HepG2 (cell line): ENCODE results near the gene CA10. TPM values are rescaled to one million over a fixed set of nuclear protein-coding genes. Genes with fewer than 3 reads are reported as not detected.
A peak's percentile ranks its signal among the peaks of the same experiment; 100 is the strongest.

Experiments
- CBX1 ChIP-seq: IDR thresholded peaks from one replicate; pipeline ENCODE4 v1.6.1; 2016; ENCODE audit warnings: antibody characterized with exemption, low read depth
- FOXA3 ChIP-seq: IDR thresholded peaks from 2 replicates; pipeline ENCODE4 v1.6.1; 2016; ENCODE audit warnings: missing genetic modification reagents, missing compliant biosample characterization
- HNRNPK ChIP-seq: fragments of 200-400 bp; formaldehyde crosslinking; IDR thresholded peaks from 2 replicates; pipeline ENCODE4 v1.6.1; 2018; ENCODE audit warnings: low read length, low read depth, moderate library complexity, mild to moderate bottlenecking; ENCODE audit not compliant: poor library complexity, severe bottlenecking
- IKZF4 ChIP-seq: sonication (generic); formaldehyde crosslinking; IDR thresholded peaks from 2 replicates; pipeline ENCODE4 v1.5.1; 2020; ENCODE audit warnings: borderline replicate concordance, mild to moderate bottlenecking, low read depth, missing genetic modification reagents; ENCODE audit errors: not compliant biosample characterization
- MEIS2 ChIP-seq: sonication (generic); formaldehyde crosslinking; IDR thresholded peaks from 2 replicates; pipeline ENCODE4 v1.9.0; 2021; ENCODE audit warnings: mild to moderate bottlenecking, missing genetic modification reagents
- MIER2 ChIP-seq: IDR thresholded peaks from 2 replicates; pipeline ENCODE4 v1.6.1; 2016; ENCODE audit warnings: missing biosample characterization, missing genetic modification reagents
- MTA1 ChIP-seq: sonication (generic); formaldehyde crosslinking; IDR thresholded peaks from 2 replicates; pipeline ENCODE4 v1.4.0; 2020; ENCODE audit warnings: missing genetic modification reagents, mild to moderate bottlenecking, borderline replicate concordance
- NR2F1 ChIP-seq, 2 experiments: fragments of 450-650 bp in 1 of 2; formaldehyde crosslinking in 1 of 2; IDR thresholded peaks; 2 replicates each; pipeline versions ENCODE4 v1.5.0 to v1.6.1; 2016 to 2020; ENCODE audit warnings: mild to moderate bottlenecking in 1 of 2, missing compliant biosample characterization in 1 of 2, missing genetic modification reagents in 1 of 2, moderate library complexity in 1 of 2
- RARG ChIP-seq: sonication (generic); formaldehyde crosslinking; IDR thresholded peaks from 2 replicates; pipeline ENCODE4 v1.4.0; 2020; ENCODE audit warnings: low read depth, mild to moderate bottlenecking, missing genetic modification reagents
- SMAD9 ChIP-seq: sonication (generic); formaldehyde crosslinking; IDR thresholded peaks from 2 replicates; pipeline ENCODE4 v1.5.1; 2020; ENCODE audit warnings: mild to moderate bottlenecking, missing genetic modification reagents
- SP5 ChIP-seq: IDR thresholded peaks from 2 replicates; pipeline ENCODE4 v1.6.1; 2016; ENCODE audit warnings: low read depth, borderline replicate concordance
- TEAD2 ChIP-seq: sonication (generic); formaldehyde crosslinking; IDR thresholded peaks from 2 replicates; pipeline ENCODE4 v1.9.0; 2021; ENCODE audit warnings: missing genetic modification reagents
- ZBTB7B ChIP-seq: sonication (generic); formaldehyde crosslinking; IDR thresholded peaks from 2 replicates; pipeline ENCODE4 v1.4.0; 2020; ENCODE audit warnings: missing genetic modification reagents
- ZIK1 ChIP-seq: sonication (generic); formaldehyde crosslinking; IDR thresholded peaks from 2 replicates; pipeline ENCODE4 v1.5.0; 2020; ENCODE audit warnings: mild to moderate bottlenecking, low read depth, missing genetic modification reagents, borderline replicate concordance
- ZNF225 ChIP-seq: sonication (generic); formaldehyde crosslinking; IDR thresholded peaks from 2 replicates; pipeline ENCODE4 v1.4.0; 2020; ENCODE audit warnings: mild to moderate bottlenecking, missing genetic modification reagents
- ZNF256 ChIP-seq: sonication (generic); formaldehyde crosslinking; conservative IDR thresholded peaks from 2 replicates; pipeline ENCODE4 v1.4.0; 2020; ENCODE audit warnings: missing genetic modification reagents
- ZNF512B ChIP-seq: sonication (generic); formaldehyde crosslinking; IDR thresholded peaks from 2 replicates; pipeline ENCODE4 v1.5.1; 2020; ENCODE audit warnings: missing genetic modification reagents, mild to moderate bottlenecking, borderline replicate concordance
- ZNF570 ChIP-seq: sonication (generic); formaldehyde crosslinking; IDR thresholded peaks from 2 replicates; pipeline ENCODE4 v1.4.0; 2020; ENCODE audit warnings: mild to moderate bottlenecking, missing genetic modification reagents, borderline replicate concordance
- ZNF652 ChIP-seq: IDR thresholded peaks from 2 replicates; pipeline ENCODE4 v1.6.1; 2016; ENCODE audit warnings: low read depth, borderline replicate concordance
- ZNF761 ChIP-seq: sonication (generic); formaldehyde crosslinking; conservative IDR thresholded peaks from 2 replicates; pipeline ENCODE4 v1.4.0; 2020; ENCODE audit warnings: mild to moderate bottlenecking, missing genetic modification reagents
- polyA plus RNA-seq, 8 experiments: library from polyadenylated mRNA; depleted of rRNA in 3 of 8; stranded (reverse) in 7 of 8; unstranded in 1 of 8; fragments of >200 nt; fragmentation: Illumina TruSeq in 4 of 8; extraction: Trizol in 4 of 8; gene quantifications; 2 replicates each; pipeline versions ENCODE4 v1.2.1 to v1.2.3, GENCODE V29; 2011 to 2016; ENCODE audit warnings: low read depth in 4 of 8, missing spikeins in 1 of 8, mixed read lengths in 1 of 8; ENCODE audit not compliant: insufficient read depth in 1 of 8
- total RNA-seq, 5 experiments: library from RNA; depleted of rRNA; stranded (reverse); fragments of >200 nt; fragmentation: Illumina TruSeq; extraction: Trizol; gene quantifications; 2 replicates each; pipeline ENCODE4 v1.2.3, GENCODE V29; 2016; ENCODE audit warnings: low read depth in 1 of 5
- TF ChIP-seq, protein P1 (sequence below): sonication (generic); formaldehyde crosslinking; IDR thresholded peaks from 2 replicates; pipeline ENCODE4 v1.5.0; 2020; ENCODE audit warnings: missing genetic modification reagents, mild to moderate bottlenecking, borderline replicate concordance
- TF ChIP-seq, protein P2 (sequence below): sonication (generic); formaldehyde crosslinking; IDR thresholded peaks from 2 replicates; pipeline ENCODE4 v1.4.0; 2020; ENCODE audit warnings: missing genetic modification reagents, borderline replicate concordance

Gene CA10
- total and polyA plus RNA-seq, 2 of the 13 experiments (the other 11 are each of a cell fraction or from before 2014, with no cell fraction given), result not detected

GRCh38 chr17:51608251-51608933, 550.1 kb downstream of the CA10 start (continued):
- TF ChIP-seq ZNF512B (CRISPR knock-in tag), result no peak
- no peak for TF ChIP-seq ZNF570 (CRISPR knock-in tag)
- no peak for TF ChIP-seq ZNF652
- no peak for TF ChIP-seq IKZF4 (CRISPR knock-in tag)
- no peak for TF ChIP-seq NR2F1 (CRISPR knock-in tag; IDR thresholded peaks at IDR 0.05)
- no peak for TF ChIP-seq ZBTB7B
- TF ChIP-seq, protein P1, sequence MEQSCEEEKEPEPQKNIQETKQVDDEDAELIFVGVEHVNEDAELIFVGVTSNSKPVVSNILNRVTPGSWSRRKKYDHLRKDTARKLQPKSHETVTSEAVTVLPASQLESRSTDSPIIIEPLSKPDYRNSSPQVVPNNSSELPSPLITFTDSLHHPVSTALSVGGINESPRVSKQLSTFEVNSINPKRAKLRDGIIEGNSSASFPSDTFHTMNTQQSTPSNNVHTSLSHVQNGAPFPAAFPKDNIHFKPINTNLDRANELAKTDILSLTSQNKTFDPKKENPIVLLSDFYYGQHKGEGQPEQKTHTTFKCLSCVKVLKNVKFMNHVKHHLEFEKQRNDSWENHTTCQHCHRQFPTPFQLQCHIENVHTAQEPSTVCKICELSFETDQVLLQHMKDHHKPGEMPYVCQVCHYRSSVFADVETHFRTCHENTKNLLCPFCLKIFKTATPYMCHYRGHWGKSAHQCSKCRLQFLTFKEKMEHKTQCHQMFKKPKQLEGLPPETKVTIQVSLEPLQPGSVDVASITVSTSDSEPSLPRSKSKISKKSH (CRISPR knock-in tag), result no peak
- no peak for TF ChIP-seq ZIK1 (CRISPR knock-in tag)
- TF ChIP-seq MIER2 (CRISPR knock-in tag), result no peak
- TF ChIP-seq TEAD2, result no peak
- no peak for TF ChIP-seq RARG
- TF ChIP-seq HNRNPK, result no peak
- no peak for TF ChIP-seq SP5 (CRISPR knock-in tag)
- TF ChIP-seq ZNF225 (CRISPR knock-in tag), result no peak
- TF ChIP-seq MEIS2 (CRISPR knock-in tag), result no peak
- peak; percentile 85 for TF ChIP-seq FOXA3
- TF ChIP-seq ZNF256 (CRISPR knock-in tag), result no peak
- TF ChIP-seq ZNF761, result no peak
- no peak for TF ChIP-seq CBX1
- TF ChIP-seq SMAD9, result no peak
- TF ChIP-seq, protein P2, sequence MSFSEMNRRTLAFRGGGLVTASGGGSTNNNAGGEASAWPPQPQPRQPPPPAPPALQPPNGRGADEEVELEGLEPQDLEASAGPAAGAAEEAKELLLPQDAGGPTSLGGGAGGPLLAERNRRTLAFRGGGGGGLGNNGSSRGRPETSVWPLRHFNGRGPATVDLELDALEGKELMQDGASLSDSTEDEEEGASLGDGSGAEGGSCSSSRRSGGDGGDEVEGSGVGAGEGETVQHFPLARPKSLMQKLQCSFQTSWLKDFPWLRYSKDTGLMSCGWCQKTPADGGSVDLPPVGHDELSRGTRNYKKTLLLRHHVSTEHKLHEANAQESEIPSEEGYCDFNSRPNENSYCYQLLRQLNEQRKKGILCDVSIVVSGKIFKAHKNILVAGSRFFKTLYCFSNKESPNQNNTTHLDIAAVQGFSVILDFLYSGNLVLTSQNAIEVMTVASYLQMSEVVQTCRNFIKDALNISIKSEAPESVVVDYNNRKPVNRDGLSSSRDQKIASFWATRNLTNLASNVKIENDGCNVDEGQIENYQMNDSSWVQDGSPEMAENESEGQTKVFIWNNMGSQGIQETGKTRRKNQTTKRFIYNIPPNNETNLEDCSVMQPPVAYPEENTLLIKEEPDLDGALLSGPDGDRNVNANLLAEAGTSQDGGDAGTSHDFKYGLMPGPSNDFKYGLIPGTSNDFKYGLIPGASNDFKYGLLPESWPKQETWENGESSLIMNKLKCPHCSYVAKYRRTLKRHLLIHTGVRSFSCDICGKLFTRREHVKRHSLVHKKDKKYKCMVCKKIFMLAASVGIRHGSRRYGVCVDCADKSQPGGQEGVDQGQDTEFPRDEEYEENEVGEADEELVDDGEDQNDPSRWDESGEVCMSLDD (CRISPR knock-in tag), result no peak
- no peak for TF ChIP-seq MTA1
